Skin epidermis (tissue), 12 donors: ENCODE data around the gene MYL6B.
"Not testable (repeated sequence)": the region's sequence is repeated elsewhere in the genome, so short reads cannot be mapped to it uniquely, and the experiment has no call there.

Source experiments
- H3K27ac ChIP-seq, 21 experiments: fragments of 200-600 bp; sonication (generic) in 11 of 21; one replicate each; pipeline ENCODE4 v1.5.0; 2020; ENCODE audit warnings: mild to moderate bottlenecking in 3 of 21, inconsistent platforms in 2 of 21, moderate library complexity in 2 of 21
- H3K4me3 ChIP-seq, 7 experiments: fragments of 200-600 bp; sonication (generic) in 2 of 7; one replicate each; pipeline ENCODE4 v1.5.0; 2020; ENCODE audit warnings: inconsistent platforms in 2 of 7, mild to moderate bottlenecking in 2 of 7, moderate library complexity in 1 of 7

The MYL6B gene

GRCh38 chr12:56196818-56197550 lies 44.6 kb downstream of the MYL6B start:
- H3K27ac ChIP-seq, H3K4me3 ChIP-seq: not testable (repeated sequence)

DNA sequence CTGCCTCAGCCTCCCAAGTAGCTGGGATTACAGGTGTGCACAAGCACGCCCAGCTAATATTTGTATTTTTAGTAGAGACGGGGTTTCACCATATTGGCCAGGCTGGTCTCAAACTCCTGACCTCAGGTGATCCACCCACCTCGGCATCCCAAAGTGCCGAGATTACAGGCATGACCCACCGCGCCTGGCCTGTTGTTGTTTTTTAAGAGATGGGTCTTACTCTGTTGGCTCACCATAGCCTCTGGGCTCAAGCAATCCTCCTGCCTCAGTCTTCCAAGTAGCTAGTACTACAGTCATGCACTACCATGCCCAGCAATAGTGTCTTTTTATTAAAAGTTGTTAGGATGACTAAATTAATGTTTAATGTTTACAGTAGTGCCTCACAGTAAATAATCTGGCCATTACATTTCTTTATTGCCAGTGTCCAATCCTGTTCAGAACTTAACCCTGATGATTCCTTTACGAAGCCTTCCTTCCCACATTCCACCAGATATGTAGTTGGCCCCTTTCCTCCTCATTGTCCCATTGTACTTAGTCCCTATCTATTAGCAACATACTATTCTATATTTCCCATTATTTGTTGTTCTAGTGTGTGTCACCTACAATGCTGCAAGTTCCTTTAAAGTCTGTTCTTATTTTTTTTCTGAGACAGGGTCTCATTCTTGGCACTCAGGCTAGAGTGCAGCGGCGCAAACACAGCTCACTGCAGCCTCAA lies 45.7 kb downstream of the MYL6B start:
- Histone ChIP-seq H3K27ac (no peak overlapping the region), H3K4me3 (no peak overlapping the region)

DNA sequence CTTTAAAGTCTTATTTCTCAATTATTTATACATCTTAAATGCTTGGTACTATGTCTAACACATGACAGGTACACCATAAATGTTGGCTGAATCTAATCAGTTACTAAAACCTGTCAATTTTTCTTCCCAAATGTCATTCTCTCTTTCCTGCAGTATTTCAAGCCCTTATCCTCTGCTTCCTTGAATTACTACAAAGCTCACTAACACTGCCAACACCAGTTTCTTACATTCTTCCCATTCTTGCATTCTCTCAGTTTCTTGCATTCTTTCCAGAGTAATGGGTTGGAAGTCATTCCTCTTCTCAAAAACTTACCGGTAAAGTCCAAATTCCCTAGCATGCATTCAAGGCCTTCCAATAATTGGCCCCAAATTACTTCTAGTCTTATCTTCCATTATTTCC lies 46.4 kb downstream of the MYL6B start:
- H3K27ac ChIP-seq = no peak overlapping the region
- H3K4me3 ChIP-seq = no peak overlapping the region

DNA sequence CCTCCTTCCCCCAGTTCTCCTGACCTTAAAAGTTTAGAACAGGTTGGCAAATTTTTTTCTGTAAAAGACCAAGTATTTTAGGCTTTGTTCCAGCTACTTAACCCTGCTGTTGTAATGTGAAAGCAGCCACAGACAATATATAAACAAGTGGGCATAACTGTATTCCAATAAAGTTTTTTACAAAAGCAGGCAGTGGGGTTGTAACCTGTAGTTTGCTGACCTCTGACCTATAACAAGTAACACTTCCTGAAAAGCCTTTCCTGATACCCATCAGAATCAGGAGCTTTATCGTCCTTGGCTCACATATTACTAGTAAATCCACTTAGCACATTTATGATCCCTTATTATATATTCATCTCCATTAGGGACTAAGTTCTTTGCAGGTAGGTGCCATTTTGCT lies 50.0 kb downstream of the MYL6B start:
- H3K4me3 ChIP-seq = no peak overlapping the region
- H3K27ac ChIP-seq = no peak overlapping the region

GRCh38 chr12:56202838-56203237 lies 50.5 kb downstream of the MYL6B start:
- H3K4me3 ChIP-seq = no peak overlapping the region
- H3K27ac ChIP-seq = no peak overlapping the region

DNA sequence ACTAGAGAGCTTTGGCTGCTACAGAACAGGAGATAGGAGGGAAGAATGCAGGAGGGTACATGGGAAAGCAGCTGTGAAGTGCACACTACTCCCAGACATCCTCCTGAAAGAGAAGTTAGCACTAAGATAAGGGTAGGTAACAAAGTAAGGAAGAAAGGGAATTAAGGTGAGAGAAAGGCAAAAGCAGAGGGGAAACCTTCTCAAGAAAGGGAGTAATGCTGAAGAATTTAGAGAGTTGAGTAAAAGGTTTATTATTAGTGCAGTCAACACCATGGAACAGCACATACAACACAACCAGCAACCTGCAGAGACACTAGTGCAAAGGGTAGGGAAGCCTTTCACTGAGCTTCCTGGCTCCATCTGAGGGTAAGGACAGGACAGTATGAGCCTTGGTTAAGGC lies 51.9 kb downstream of the MYL6B start:
- H3K4me3 ChIP-seq = no peak overlapping the region

GRCh38 chr12:56205445-56205844 lies 53.1 kb downstream of the MYL6B start:
- H3K27ac ChIP-seq = peak overlapping the region in 1 of 21 experiments; percentile 21

More for the DNA sequence above, 51.9 kb downstream of the MYL6B start:
- no peak overlapping the region for H3K27ac ChIP-seq

DNA sequence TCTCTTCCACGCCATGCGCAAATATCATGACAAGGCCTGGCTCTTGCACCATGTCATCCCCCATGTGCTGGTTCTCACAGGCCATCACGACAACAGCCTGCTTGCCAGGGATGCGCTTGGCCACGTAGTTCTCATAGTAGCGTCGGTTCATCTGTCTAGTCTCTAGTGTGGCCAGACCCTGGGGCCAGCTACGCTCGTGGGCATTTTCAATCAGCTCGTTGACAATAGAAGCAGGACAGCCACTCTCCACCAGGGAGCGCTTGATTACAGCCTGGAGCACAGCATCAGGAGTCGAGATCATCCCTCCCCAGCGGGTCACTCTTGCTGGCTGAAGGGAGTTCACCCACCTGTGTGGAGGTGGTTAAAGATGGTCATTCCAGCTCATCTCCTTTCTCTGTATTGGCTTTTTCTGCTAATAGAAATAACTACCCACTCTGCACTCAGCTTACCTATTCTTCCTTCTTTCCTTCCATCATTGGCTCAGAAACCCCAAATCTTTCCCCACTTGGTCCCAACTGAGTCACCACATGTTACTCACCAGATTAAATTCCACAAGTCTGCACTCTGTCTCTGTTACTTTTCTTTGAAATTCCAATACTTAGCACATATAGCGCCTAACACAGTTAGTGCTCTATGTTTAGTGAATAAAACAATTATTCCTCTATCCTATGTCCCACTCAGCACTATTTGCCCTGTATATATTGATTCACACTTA lies 54.2 kb downstream of the MYL6B start:
- Histone ChIP-seq H3K27ac (peak overlapping the region in 1 of 21 experiments; percentile 0), H3K4me3 (no peak overlapping the region)

More at GRCh38 chr12:56205445-56205844, 53.1 kb downstream of the MYL6B start:
- H3K4me3 ChIP-seq = no peak overlapping the region
